ENCODE measurements around the gene VCL. TPM values are rescaled to one million over a fixed set of nuclear protein-coding genes. Genes with fewer than 3 reads are reported as not detected.
"Not testable (repeated sequence)": the region's sequence is repeated elsewhere in the genome, so short reads cannot be mapped to it uniquely, and the experiment has no call there.

The VCL gene
- total RNA-seq, 1 donor from 2014 or later = 130 TPM

DNA sequence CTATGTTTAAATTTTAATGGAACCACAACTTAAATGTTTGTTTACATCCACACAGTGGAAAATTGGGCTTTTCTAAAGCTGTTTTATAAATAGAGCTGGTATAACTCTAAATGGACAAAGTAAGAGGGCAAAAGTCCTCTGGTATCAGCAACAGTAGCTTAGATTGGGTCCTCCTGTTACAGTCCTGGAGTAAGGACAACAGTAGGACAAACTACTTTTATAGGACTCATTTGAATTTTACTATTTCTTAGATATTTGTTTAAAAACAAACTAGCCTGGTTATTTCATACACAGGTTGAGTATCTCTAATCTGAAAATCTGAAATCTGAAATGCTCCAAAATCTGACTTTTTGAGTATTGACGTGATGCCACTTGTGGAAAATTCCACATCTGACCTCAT, 8.4 kb downstream of the VCL start:
- DNase-seq = no peak

DNA sequence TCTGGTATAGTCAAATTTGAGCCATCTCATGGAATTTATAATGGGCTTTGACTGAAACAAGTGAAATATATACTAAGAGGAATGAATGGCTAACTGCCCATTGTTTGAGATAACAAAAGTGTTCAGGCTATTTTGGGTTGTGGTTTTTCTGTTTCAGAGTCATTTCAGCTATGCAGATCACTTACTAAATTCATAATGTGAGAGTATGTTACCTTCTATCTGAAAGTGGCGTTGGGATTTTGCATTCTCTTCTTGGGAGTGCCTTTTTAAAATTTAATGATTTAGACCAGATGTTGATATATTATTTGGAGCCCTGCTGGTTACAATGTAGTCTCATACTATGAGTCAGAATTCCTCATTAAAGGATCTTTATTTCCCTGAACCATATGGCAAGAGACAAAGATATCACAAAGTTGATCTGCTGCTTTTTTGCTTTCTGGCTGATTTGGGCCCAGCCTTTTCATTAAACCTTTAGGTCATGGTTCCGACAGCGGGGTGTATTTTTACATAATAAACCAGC, 10.4 kb downstream of the VCL start:
- DNase-seq = peak; percentile 73

DNA sequence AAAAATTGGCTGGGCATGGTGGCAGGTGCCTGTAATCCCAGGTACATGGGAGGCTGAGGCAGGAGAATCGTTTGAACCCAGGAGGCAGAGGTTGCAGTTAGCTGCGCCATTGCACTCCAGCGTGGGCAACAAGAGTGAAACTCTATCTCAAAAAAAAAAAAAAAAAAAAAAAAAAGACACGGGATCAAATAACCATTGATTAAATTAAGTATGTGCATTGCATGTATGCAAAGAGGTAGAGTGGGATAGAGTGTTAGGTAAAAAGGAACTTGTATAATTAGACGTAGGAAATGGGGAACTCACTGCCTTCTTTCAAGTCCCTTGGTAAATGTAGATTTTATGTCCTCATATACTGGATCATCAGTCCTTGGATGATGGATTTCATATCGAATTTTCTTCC, 13.1 kb downstream of the VCL start:
- DNase-seq = no peak

DNA sequence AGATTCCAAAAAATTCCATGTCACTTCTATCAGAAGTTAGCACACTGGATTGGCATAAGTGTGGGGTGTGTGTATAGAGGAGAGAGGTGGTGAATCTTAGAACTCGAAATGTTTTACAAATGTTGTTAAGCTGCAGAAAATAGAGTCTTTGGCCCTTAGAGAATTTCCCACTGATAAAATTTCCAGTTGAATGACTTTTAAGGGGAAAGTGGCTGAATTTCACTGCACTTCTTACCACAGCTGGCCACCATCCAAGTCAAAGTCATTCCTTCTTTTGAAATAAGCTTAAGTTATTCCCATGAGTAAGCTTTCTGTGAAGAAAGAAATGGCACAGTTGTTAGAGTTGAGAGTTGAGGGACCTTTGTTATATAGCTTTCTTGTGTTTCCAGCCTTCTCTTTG, 13.9 kb downstream of the VCL start:
- peak; percentile 24 for DNase-seq

DNA sequence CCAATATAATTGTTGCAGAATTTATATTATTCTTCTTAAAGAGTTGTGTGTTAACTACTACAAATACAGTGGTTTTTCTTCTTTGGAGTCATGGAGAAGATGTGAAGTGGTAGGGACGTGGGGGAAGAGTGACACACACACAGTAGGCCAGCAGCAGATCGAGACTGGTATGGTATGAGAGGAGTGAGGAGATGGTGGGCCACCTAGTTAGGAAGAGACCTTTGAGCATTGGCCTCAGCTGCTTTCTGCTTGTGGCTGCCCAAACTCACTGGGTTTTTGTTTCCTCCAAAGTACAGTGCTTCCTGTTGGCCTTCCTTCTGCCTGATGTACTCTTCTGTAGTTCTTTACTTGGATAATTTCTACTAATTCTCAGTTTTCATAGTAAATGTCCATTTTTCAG, 14.6 kb downstream of the VCL start:
- DNase-seq = no peak

DNA sequence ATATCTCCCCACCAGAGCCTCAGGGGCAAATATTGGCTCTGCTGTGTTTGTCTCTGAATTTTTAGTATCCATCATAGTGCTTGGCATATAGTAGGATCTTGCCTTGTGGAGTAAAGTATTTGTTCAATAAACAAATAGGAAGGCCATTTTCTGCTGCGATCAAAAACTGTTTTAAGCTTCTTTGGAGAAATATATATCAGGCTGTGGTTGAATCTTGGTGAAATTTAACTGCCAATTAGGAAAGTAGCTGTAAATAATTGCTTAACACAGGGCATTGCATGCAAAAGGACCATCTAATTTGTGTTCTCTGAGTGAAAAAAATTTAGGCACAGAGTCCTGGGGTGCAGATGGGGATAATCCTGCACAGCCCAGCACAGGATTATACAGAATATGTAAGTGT, 15.1 kb downstream of the VCL start:
- DNase-seq = no peak

DNA sequence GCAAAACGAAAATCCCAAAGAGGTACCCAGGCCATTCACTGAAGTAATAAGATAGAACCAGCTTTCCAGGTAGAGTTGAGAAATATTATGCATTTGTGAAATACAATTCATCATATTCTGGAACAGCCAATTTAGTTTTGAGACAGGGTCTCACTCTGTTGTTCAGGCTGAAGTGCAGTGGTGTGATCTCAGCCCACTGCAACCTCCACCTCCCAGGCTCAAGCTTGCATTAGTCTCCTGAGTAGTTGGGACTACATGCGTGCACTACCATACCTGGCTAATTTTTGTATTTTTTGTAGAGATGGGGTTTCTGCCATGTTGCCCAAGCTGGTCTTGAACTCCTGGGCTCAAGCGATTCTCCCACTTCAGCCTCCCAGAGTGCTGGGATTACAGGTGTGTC, 16.7 kb downstream of the VCL start:
- not testable (repeated sequence) for DNase-seq

DNA sequence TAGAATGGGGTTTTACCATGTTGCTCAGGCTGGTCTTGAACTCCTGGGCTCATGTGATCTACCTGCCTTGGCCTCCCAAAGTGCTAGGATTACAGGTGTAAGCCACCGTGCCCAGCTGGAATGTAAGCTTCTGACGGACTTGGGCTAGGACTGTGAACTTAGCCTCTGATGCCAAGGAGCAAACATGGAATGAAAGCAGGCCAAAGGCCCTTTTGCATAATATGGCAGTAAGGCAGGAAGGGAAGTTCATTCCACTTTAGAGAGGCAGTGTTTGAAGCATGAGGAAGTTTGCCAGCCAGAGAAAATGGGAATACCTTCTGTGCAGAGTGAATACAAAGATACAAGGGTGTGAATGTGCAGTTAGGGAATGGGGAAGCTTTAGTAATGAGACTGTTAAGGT, 20.3 kb downstream of the VCL start:
- no peak for DNase-seq

DNA sequence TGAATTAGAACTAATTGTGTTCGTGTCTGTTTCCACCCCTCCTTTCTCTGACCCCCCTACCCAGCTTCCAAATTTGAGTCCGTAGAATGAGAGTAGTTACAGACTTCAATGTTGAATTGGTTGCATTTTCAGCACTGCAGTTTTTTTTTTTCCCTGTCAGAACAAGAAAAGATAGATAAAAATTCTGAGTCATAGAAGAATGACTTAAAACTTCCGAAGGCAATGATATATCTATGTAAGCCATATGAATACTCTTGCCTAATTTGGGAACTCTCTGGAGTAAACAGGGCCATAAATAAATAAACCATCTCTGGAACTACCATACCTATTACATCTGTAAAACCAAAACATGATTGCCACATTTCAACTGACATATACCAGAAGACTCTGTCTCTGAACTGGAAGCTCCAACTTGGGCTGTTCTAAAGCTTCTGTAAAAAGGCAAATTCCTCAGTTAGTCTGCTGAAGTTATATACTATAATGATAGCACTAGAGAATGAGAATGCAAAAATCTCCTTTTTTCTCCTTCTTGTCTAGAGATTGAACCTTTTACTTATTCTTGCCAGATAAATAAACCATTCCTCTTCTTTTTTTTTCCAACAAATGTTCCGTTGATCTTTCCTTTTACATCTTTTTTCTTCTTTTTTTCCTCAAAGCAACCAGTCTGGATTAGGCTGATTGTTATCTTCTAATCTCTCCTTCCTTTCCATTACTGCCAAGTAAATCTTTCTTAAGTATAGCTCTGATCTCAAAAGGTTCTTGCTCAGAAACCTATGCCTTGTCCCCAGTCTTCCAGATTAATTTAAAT, 23.5 kb downstream of the VCL start:
- peak; percentile 33 for DNase-seq

DNA sequence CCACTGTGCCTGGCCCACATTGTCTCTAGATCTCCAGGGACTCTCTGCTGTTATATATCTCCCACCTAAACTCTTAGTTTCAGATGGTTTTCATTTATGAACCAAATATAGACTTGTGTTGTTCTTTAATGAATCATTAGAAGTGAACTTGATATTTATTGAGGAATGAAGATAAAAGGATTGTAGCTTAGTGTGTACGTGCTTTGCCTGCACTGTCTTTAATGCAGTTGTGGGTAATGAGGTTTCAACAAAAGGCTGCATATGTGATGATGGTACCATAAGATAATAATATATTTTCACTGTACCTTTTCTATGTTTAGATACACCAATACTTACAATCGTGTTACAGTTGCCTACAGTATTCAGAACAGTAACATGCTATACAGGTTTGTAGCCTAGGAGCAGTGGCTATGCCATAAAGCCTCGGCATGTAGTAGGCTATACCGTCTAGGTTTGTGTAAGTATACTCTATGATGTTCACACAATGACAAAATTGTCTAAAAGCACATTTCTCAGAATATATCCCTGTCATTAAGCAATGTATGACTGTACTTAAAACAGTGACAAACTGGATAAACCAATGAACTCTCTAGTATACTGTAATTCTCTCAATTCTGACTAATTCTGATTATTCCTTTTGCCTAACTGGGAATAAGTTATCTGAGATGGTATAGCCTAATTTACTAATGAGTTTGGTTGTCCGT, 25.2 kb downstream of the VCL start:
- DNase-seq = no peak

DNA sequence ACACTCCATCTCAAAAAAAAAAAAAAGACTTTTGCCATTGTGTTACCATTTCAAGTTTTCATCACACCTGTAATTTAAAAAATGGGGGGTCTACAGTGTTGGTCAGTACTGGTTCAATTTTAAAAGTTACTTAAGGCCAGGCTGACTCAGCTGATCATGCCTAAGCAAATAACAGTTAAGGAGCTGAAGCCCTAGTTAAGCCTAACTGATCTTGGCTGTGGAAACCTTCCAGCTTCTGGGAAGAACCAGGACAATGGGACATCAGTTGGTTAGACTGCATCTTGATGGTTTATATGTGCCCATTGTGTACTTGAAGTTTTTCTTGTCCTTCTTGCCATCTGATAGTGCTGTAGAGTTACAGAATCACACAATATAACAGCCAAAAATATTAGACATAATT, 26.7 kb downstream of the VCL start:
- DNase-seq = no peak

DNA sequence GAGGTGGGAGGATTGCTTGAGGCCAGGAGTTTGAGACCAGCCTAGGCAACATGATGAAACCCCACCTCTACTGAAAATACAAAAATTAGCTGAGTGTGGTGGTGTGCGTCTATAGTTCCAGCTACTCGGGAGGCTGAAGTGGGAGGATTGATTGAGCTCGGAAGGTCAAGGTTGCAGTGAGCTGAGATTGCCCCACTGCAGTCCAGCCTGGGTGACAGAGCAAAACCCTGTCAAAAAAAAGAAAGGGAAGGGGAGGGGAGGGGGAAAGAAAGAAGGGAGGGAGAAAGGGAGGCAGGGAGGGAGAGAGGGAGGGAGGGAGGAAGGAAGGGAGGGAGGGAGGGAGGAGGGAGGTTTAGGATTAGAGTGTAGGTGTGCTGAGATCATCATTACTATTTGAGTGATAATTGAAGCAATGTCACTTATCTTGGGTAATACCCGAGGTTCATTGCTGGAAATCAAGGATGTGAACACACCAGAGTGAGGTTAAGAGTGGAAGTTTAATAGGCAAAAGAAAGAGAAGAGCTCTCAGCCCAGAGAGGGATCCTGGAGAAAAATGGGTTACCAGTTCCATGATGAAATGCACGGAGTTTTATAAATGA, 27.6 kb downstream of the VCL start:
- DNase-seq = no peak

DNA sequence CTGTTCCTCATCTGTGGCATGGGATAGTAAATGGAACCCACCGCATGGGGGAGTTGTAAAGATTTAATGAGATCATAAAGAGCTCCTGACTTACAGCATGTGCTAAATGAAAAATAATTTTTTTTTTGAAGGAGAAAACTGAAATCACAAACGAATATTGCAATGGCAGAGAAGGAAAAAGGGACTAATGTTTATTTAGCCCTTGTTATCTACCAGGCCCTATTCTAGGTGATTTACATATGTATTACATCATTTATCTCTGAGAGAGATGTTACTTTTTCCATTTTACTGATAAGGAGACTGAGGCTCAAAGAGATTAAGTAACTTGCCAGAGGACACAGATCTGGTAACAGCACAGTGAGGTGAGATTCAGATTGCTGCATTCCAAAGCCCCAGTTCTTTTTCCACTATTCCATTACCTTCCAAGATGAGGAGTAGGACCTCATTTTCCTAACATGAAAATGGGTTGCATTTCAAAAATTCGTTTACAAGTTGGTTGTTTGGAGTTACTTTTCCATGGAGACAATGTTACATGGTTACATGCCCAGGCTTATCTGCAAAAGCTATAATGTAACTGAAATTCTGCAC, 28.6 kb downstream of the VCL start:
- DNase-seq = no peak

DNA sequence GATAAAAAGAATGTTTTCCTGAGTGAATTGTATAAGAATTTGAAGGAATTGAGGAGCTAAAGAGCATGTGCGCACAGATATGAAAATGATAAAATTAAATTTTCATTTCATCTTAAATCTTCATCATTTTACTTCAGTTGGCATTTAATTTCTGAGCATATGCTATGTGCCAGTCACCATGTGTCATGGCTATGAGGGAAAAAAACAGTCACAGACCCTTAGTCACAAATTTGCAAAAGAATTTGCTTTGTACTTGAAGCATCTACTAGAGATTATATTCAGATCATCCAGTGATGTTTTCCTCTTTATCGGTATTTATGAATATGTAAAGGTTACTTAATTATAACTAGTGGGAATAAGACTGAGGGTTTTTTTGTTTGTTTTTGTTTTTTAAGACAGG, 29.8 kb downstream of the VCL start:
- DNase-seq = no peak

DNA sequence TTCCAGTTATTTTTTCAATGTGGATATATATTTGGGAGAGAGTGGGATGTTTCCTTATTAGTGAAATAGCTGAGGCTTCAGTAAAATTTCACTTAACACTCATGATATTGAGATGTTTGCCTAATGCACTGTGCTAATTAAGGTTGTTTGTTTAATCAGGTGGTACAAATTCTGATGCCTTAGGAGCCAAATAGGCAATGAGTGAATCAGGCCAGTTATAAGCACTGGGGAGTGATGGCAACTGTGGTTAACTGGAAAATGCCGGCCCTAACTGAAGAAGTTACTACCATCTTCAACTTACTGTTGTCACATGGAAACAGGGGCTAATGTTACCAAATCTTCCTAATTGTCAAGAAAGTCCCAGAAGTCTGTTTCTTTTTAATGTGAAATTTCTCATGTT, 32.0 kb downstream of the VCL start:
- DNase-seq = no peak

DNA sequence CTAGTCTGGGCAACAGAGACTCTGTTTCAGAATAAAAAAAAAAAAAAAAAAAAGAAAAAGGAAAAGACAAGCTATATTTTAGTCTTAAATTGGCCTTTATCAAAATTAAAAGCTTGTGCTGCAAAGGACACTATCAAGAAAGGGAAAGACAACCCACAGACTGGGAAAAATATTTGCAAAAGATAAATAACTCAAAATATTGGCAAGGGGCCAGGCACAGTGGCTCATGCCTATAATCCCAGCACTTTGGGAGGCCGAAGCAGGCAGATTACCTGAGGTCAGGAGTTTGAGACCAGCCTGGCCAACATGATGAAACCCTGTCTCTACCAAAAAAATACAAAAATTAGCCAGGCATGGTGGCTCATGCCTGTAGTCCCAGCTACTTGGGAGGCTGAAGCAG, 34.3 kb downstream of the VCL start:
- not testable (repeated sequence) for DNase-seq

DNA sequence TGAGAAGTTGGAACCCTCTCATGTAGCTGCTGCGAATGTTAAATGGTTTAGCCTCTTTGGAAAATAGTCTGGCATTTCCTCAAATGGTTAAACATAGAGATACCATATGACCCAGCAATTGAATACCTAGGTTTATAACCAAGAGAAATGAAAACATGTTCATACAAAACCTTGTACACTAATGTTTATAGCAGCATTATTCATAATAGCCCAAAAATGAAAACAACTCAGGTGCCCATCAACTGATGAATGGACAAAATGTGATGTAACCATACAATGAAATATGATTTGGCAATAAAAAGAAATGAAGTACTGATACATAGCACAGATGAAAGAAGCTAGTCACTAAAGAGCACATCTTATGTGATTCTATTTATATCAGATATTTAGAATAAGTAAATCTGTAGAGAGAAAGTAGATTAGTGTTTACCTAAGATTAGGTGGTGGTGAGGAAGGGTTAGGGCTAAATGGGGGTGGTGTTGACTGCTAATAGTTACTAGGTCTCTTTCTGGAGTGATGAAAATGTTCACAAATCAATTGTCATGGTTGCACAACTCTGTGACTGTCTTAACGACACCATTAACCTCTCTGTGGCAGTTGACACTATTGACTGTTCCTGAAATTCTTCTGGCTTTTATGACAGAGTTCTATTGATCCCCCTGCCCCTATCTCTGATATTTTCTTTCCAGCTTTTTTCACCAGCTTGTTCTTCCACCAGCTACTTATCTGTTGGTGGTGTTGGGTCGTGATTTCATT, 35.2 kb downstream of the VCL start:
- no peak for DNase-seq

DNA sequence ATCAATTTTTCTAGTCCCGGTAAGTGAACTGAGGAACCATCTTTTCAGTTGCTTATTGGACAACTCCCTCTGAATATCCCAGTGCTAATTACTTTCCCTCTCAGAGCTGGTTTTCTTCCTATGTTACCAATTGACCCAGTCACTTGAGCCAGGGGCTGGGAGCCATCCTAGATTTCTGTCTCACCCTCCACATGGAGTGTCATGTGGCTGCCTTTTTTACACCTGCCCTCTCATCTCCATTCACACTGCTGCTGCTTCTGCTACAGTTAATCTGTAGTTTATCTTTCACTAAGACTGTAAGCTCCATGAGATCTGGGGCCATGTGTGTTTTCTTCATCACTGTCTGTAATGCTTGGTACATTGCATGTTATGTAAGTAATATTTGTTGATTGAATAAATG, 35.8 kb downstream of the VCL start:
- no peak for DNase-seq

DNA sequence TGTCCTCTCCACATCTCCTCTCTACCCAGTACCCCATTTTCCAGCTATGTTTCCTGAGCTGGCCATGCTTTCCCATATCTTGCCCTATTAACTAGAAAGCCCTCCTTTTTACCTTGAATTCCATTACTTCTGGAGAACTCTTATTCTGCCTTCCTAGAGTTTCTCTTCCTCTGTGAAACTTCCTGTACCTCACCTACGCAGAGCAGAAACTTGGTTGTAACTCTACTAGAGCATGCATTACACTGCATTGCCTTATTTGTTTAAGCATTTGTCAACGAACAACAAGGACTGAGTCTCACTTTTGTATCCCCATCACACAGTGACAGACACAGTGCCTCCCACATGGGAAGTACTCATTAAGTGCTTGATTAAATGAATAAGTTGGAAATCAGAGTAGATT, 36.4 kb downstream of the VCL start:
- DNase-seq = no peak

DNA sequence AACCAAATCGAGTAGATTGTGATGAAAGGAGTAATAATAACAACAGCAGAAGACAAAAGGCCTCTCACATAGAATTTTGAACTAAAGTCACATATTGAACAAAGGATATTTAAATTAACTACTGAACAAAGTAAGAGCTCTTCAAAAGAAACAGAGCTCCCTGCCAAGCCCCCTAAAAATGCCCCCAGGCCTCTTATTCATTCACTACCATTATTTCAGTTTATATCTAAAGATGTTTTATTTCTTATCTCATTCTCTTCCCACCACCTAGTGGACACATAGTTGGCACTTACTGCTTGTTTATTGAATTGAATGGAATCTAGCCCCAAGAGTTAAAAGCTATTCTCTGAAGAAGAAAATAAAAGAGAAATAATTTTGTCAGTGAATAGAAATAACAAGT, 37.4 kb downstream of the VCL start:
- DNase-seq = no peak

DNA sequence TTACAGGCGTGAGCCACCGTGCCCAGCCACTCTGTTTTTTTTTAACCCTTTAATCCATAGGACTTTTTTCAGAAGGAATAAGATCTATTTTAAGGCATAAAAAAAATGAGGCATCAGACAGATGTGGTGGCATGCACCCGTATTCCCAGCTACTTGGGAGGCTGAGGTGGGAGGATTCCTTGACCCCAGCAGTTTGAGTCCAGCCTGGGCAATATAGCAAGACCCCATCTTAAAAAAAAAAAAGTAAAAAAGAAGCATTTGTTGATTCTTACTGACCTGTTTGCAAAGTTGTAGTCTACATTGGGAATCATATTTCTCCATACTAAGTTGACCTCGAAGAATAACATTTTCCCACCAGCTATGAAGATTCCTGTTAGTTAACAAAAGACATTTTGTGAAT, 38.6 kb downstream of the VCL start:
- no peak for DNase-seq

DNA sequence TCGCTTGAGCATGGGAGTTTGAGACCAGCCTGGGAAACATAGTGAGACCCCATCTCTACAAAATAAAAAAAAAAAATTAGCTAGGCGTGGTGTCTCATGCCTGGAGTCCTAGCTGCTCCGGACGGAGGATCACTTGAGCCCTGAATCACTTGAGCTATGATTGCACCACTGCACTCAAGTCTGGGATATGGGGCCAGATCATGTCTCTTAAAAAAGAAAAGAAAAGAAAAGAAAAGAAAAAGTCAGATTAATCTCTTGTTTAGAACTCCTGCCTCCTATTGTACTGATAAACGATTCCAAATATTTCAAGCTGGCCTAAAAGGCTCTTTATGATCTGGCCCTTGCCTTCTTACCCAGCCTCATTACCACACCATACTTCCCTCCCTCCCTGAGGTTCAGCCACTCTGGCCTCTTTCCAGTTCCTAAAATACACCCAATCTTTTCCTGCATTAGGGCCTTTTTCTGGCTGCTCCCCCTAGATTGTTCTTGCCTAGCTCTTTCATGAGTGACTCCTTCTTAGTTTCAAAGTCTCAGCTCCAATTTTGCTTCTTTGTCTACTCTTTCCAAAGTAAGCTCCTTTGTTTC, 41.7 kb downstream of the VCL start:
- DNase-seq = peak; percentile 51

Measured in skin of body (tissue), 2 donors.